GM12878 (cell line): ENCODE data around the gene TCN1. TPM values are rescaled to one million over a fixed set of nuclear protein-coding genes. Genes with fewer than 3 reads are reported as not detected.

ENCODE experiments used
- ATAC-seq: fragments of 200-7000 bp; cut with Tn5 transposase; 3 replicates; pipeline ENCODE4 v1.9.1; 2020; ENCODE audit warnings: mild to moderate bottlenecking, moderate library complexity
- BruUV-seq: library from RNA; stranded (reverse); fragments of 400-500 nt; replicated peaks from 2 replicates; lab custom pipeline; 2021; lab: Mats Ljungman, UMichigan
- CTCF ChIA-PET: fragments of 300-600 bp; sonication (Branson Sonifier 250); formaldehyde crosslinking; extraction: SDS; loops from one replicate; lab custom pipeline; 2021; ENCODE audit warnings: inconsistent platforms; lab: Yijun Ruan, JAX
- POLR2A ChIA-PET: fragments of 350-600 bp; formaldehyde crosslinking; extraction: SDS; loops from one replicate; lab custom pipeline; 2021; ENCODE audit warnings: inconsistent platforms; lab: Charles Lee
- RAD21 ChIA-PET: fragments of 300-600 bp; sonication (Branson Sonifier 250); formaldehyde crosslinking; loops from one replicate; lab custom pipeline; 2023; ENCODE audit warnings: antibody characterized with exemption; ENCODE audit not compliant: unreplicated experiment; lab: Charles Lee
- SMC1A ChIA-PET: fragments of 300-600 bp; sonication (Branson Sonifier 250); formaldehyde crosslinking; loops from one replicate; lab custom pipeline; 2023; ENCODE audit not compliant: unreplicated experiment, uncharacterized antibody; lab: Charles Lee
- DNase-seq: peaks from one replicate; pipeline ENCODE4 v3.0.0-alpha.2; 2011; ENCODE audit warnings: low read depth, low spot score
- FAIRE-seq: peaks from 3 replicates; lab custom pipeline; 2011; peaks lifted over from hg19 to GRCh38; lab: Jason Lieb, UNC
- H2AFZ ChIP-seq: 2 replicates; pipeline ENCODE4 v1.6.0; 2011; ENCODE audit warnings: low read depth, low read length, control low read depth; ENCODE audit not compliant: control insufficient read depth
- H3K27ac ChIP-seq: 2 replicates; pipeline ENCODE4 v1.5.1; 2011; ENCODE audit warnings: control low read depth; ENCODE audit not compliant: control insufficient read depth, insufficient read depth
- H3K27me3 ChIP-seq, 2 experiments: replicated peaks in 1 of 2; 2 replicates each; pipeline versions ENCODE4 v1.6.0 to v1.6.1; 2011; ENCODE audit warnings: low read length in 1 of 2; ENCODE audit not compliant: control insufficient read depth in 2 of 2, insufficient read depth in 2 of 2
- H3K36me3 ChIP-seq, 2 experiments: 2 replicates each; pipeline ENCODE4 v1.5.1; 2011; ENCODE audit warnings: low read length in 1 of 2; ENCODE audit not compliant: control insufficient read depth in 2 of 2, insufficient read depth in 2 of 2
- H3K4me1 ChIP-seq: 2 replicates; pipeline ENCODE4 v1.6.1; 2011; ENCODE audit warnings: mild to moderate bottlenecking, low read length, moderate library complexity, mixed read lengths; ENCODE audit not compliant: control insufficient read depth, insufficient read depth
- H3K4me2 ChIP-seq: 2 replicates; pipeline ENCODE4 v1.6.0; 2011; ENCODE audit warnings: control low read depth; ENCODE audit not compliant: control insufficient read depth, insufficient read depth
- H3K4me3 ChIP-seq: fragments of 200-600 bp; sonication (generic); 2 replicates; pipeline ENCODE4 v1.5.1; 2016
- H3K79me2 ChIP-seq: 2 replicates; pipeline ENCODE4 v1.6.0; 2011; ENCODE audit warnings: low read length; ENCODE audit not compliant: control insufficient read depth, insufficient read depth
- H3K9ac ChIP-seq: 2 replicates; pipeline ENCODE4 v1.8.0; 2011; ENCODE audit warnings: low read length, control low read depth, mixed read lengths; ENCODE audit not compliant: control insufficient read depth, insufficient read depth
- H3K9me3 ChIP-seq: replicated peaks from 3 replicates; pipeline ENCODE4 v1.5.1; 2011; ENCODE audit warnings: mild to moderate bottlenecking, low read length; ENCODE audit not compliant: control insufficient read depth, insufficient read depth
- H4K20me1 ChIP-seq: 2 replicates; pipeline ENCODE4 v1.6.0; 2011; ENCODE audit not compliant: control insufficient read depth, insufficient read depth
- CREB1 ChIP-seq: IDR thresholded peaks from 2 replicates; pipeline ENCODE4 v1.6.1; 2012; ENCODE audit warnings: low read depth, mild to moderate bottlenecking, inconsistent platforms
- POU2F2 ChIP-seq: IDR thresholded peaks from 3 replicates; pipeline ENCODE4 v1.6.1; 2011; ENCODE audit warnings: low read depth, mild to moderate bottlenecking, low read length, borderline replicate concordance
- RFX5 ChIP-seq: IDR thresholded peaks from 2 replicates; pipeline ENCODE4 v1.6.1; 2011; ENCODE audit warnings: low read depth, low read length, improper control_type of control experiment
- TCF3 ChIP-seq: IDR thresholded peaks from 2 replicates; pipeline ENCODE4 v1.6.1; 2012; ENCODE audit warnings: low read depth, mild to moderate bottlenecking, low read length, borderline replicate concordance; ENCODE audit not compliant: insufficient read depth
- in situ Hi-C: fragments of 300-500 bp; cut with MboI; formaldehyde crosslinking; loops from 9 replicates; pipeline ENCODE4 v1.14.3; 2018; ENCODE audit warnings: mixed read lengths
- intact Hi-C: fragments of 100-400 bp; cut with micrococcal nuclease; formaldehyde crosslinking; loops from one replicate; pipeline ENCODE4 v1.14.2; 2022; ENCODE audit not compliant: unreplicated experiment
- polyA plus RNA-seq, 11 experiments: library from polyadenylated mRNA; depleted of rRNA in 4 of 11; unstranded in 6 of 11; stranded (reverse) in 5 of 11; fragments of >200 nt; fragmentation: Nextera tagmentation in 4 of 11; fragmentation: Illumina TruSeq in 1 of 11; extraction: Ambion mirVana in 4 of 11; extraction: Trizol in 1 of 11; gene quantifications; 1 replicate in 1 of 11; 2 replicates in 10 of 11; pipeline versions ENCODE4 v1.2.1 to v1.2.3, GENCODE V29; 2011 to 2016; ENCODE audit warnings: inconsistent platforms in 2 of 11, missing spikeins in 2 of 11, low read depth in 1 of 11
- total RNA-seq, 4 experiments: library from RNA; depleted of rRNA in 3 of 4; stranded (reverse); fragments of >200 nt in 3 of 4; fragmentation: Illumina TruSeq in 1 of 4; extraction: Trizol in 1 of 4; gene quantifications; 2 replicates each; pipeline versions ENCODE4 v1.2.1 to v1.2.3, GENCODE V29; 2013 to 2021
- TF ChIP-seq, protein P1 (sequence below): IDR thresholded peaks from 2 replicates; pipeline ENCODE4 v1.6.1; 2012; ENCODE audit warnings: low read depth, low read length, improper control_type of control experiment
- TF ChIP-seq, protein P2 (sequence below): fragments of 450-650 bp; conservative IDR thresholded peaks from 2 replicates; pipeline ENCODE4 v1.6.1; 2017; ENCODE audit warnings: mild to moderate bottlenecking, moderate library complexity
- TF ChIP-seq, protein P3 (sequence below): fragments of 450-650 bp; IDR thresholded peaks from 2 replicates; pipeline ENCODE4 v1.6.1; 2017; ENCODE audit warnings: mild to moderate bottlenecking

Gene TCN1
- total and polyA plus RNA-seq, 10 of the 15 experiments (the other 5 are each of a cell fraction or from before 2014, with no cell fraction given), result not detected

DNA sequence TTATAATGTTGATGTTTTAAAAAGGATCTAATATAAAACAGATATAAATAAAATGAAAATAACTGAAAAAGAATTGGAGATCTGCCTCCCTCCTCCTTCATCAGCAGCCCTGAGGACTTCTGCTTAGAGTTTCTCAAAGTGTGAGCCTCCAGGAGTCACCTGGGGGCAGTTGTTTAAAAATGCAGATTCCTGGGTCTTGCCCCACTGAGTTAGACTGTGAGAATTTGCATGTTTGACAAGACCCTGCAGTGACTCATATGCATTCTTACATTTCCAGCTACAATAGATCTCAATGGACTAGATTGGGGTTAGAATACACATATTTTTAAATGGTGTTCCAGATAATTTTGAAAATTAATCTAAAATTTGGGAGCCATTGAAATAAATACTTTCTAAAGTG, 11.5 kb upstream of the TCN1 start:
- no peaks in the 10 kb centered on the region for H3K9me3 ChIP-seq
- H3K9ac ChIP-seq, result no peak overlapping the region
- no peak for FAIRE-seq
- no peak overlapping the region for H3K4me2 ChIP-seq
- RAD21 ChIA-PET, result no interaction called here
- no peaks in the 10 kb centered on the region for H3K79me2 ChIP-seq
- no peaks in the 10 kb centered on the region for H3K27me3 ChIP-seq
- intact Hi-C loops, result no loop called here
- POLR2A ChIA-PET, result no interaction called here
- SMC1A ChIA-PET, result no interaction called here
- H2AFZ ChIP-seq, result no peak overlapping the region
- BruUV-seq, result no TSS peak
- no peak for TF ChIP-seq POU2F2
- TF ChIP-seq CREB1, result no peak
- TF ChIP-seq RFX5, result no peak
- TF ChIP-seq, protein P1, sequence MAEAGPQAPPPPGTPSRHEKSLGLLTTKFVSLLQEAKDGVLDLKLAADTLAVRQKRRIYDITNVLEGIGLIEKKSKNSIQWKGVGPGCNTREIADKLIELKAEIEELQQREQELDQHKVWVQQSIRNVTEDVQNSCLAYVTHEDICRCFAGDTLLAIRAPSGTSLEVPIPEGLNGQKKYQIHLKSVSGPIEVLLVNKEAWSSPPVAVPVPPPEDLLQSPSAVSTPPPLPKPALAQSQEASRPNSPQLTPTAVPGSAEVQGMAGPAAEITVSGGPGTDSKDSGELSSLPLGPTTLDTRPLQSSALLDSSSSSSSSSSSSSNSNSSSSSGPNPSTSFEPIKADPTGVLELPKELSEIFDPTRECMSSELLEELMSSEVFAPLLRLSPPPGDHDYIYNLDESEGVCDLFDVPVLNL, result no peak
- no peak for TF ChIP-seq TCF3
- TF ChIP-seq, protein P2, sequence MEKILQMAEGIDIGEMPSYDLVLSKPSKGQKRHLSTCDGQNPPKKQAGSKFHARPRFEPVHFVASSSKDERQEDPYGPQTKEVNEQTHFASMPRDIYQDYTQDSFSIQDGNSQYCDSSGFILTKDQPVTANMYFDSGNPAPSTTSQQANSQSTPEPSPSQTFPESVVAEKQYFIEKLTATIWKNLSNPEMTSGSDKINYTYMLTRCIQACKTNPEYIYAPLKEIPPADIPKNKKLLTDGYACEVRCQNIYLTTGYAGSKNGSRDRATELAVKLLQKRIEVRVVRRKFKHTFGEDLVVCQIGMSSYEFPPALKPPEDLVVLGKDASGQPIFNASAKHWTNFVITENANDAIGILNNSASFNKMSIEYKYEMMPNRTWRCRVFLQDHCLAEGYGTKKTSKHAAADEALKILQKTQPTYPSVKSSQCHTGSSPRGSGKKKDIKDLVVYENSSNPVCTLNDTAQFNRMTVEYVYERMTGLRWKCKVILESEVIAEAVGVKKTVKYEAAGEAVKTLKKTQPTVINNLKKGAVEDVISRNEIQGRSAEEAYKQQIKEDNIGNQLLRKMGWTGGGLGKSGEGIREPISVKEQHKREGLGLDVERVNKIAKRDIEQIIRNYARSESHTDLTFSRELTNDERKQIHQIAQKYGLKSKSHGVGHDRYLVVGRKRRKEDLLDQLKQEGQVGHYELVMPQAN, result no peak
- TF ChIP-seq, protein P3, sequence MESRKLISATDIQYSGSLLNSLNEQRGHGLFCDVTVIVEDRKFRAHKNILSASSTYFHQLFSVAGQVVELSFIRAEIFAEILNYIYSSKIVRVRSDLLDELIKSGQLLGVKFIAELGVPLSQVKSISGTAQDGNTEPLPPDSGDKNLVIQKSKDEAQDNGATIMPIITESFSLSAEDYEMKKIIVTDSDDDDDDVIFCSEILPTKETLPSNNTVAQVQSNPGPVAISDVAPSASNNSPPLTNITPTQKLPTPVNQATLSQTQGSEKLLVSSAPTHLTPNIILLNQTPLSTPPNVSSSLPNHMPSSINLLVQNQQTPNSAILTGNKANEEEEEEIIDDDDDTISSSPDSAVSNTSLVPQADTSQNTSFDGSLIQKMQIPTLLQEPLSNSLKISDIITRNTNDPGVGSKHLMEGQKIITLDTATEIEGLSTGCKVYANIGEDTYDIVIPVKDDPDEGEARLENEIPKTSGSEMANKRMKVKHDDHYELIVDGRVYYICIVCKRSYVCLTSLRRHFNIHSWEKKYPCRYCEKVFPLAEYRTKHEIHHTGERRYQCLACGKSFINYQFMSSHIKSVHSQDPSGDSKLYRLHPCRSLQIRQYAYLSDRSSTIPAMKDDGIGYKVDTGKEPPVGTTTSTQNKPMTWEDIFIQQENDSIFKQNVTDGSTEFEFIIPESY, result no peak
- no peaks in the 10 kb centered on the region for H4K20me1 ChIP-seq
- H3K36me3 ChIP-seq, result no peaks in the 10 kb centered on the region
- H3K27ac ChIP-seq, result no peak overlapping the region
- H3K4me1 ChIP-seq, result no peaks in the 10 kb centered on the region
- DNase-seq, result no peak
- in situ Hi-C loops, result no loop called here
- ATAC-seq, result no peak
- no peak overlapping the region for H3K4me3 ChIP-seq
- CTCF ChIA-PET, result no interaction called here
